H1 (cell line): ENCODE data around the gene PLCXD1. TPM values are rescaled to one million over a fixed set of nuclear protein-coding genes. Genes with fewer than 3 reads are reported as not detected.

ENCODE experiments used
- CTCF ChIA-PET: fragments of 300-600 bp; sonication (Branson Sonifier 250); formaldehyde crosslinking; loops from one replicate; lab custom pipeline; 2021; ENCODE audit not compliant: partially characterized antibody; lab: Charles Lee
- POLR2A ChIA-PET: fragments of 300-600 bp; sonication (Branson Sonifier 250); formaldehyde crosslinking; loops from one replicate; lab custom pipeline; 2021; ENCODE audit warnings: inconsistent platforms; ENCODE audit not compliant: partially characterized antibody; lab: Charles Lee
- DNase-seq, 2 experiments: peaks; one replicate each; pipeline versions ENCODE4 v3.0.0 to v3.0.0-alpha.2; 2010 to 2022; ENCODE audit warnings: low spot score in 2 of 2, low read depth in 1 of 2, mixed read lengths in 1 of 2
- FAIRE-seq: peaks from 2 replicates; lab custom pipeline; 2011; peaks lifted over from hg19 to GRCh38; lab: Jason Lieb, UNC
- H2AFZ ChIP-seq: 2 replicates; pipeline ENCODE4 v1.8.1; 2012; ENCODE audit warnings: low read length, inconsistent platforms
- H2AK5ac ChIP-seq: 2 replicates; pipeline ENCODE4 v1.6.1; 2013; ENCODE audit warnings: low read depth, low read length
- H2BK120ac ChIP-seq: replicated peaks from 2 replicates; pipeline ENCODE3; 2013; ENCODE audit warnings: low read depth, low read length, inconsistent platforms
- H2BK12ac ChIP-seq: 2 replicates; pipeline ENCODE4 v1.6.1; 2013; ENCODE audit warnings: low read depth, low read length
- H2BK15ac ChIP-seq: 2 replicates; pipeline ENCODE4 v1.6.1; 2013; ENCODE audit warnings: low read length
- H2BK20ac ChIP-seq: 2 replicates; pipeline ENCODE4 v1.6.1; 2013; ENCODE audit warnings: low read length
- H2BK5ac ChIP-seq: 2 replicates; pipeline ENCODE4 v1.6.1; 2013; ENCODE audit warnings: low read depth, low read length
- H3K14ac ChIP-seq: 2 replicates; pipeline ENCODE4 v1.6.1; 2013; ENCODE audit warnings: inconsistent platforms; ENCODE audit not compliant: insufficient read length
- H3K18ac ChIP-seq: 2 replicates; pipeline ENCODE4 v1.6.1; 2013; ENCODE audit warnings: low read length; ENCODE audit errors: extremely low read depth
- H3K23ac ChIP-seq: 2 replicates; pipeline ENCODE4 v1.6.1; 2013; ENCODE audit warnings: inconsistent platforms; ENCODE audit not compliant: insufficient read length
- H3K23me2 ChIP-seq: 2 replicates; pipeline ENCODE4 v1.6.1; 2013; ENCODE audit warnings: low read depth, low read length
- H3K27ac ChIP-seq: 2 replicates; pipeline ENCODE4 v1.6.1; 2011; ENCODE audit warnings: low read depth, low read length, inconsistent platforms
- H3K27me3 ChIP-seq, 4 experiments: replicated peaks in 1 of 4; 1 replicate in 1 of 4; 2 replicates in 3 of 4; pipeline versions ENCODE4 v1.6.1 to v1.8.1; 2011 to 2013; ENCODE audit warnings: low read length in 3 of 4, mild to moderate bottlenecking in 3 of 4, inconsistent platforms in 2 of 4, mixed read lengths in 2 of 4, moderate library complexity in 1 of 4; ENCODE audit not compliant: control insufficient read depth in 3 of 4, insufficient read depth in 3 of 4; ENCODE audit errors: extremely low read depth in 1 of 4
- H3K36me3 ChIP-seq, 4 experiments: 2 replicates each; pipeline versions ENCODE4 v1.6.1 to v1.8.1; 2011 to 2013; ENCODE audit warnings: mild to moderate bottlenecking in 4 of 4, low read length in 3 of 4, moderate library complexity in 2 of 4, control low read depth in 1 of 4, inconsistent platforms in 1 of 4; ENCODE audit not compliant: insufficient read depth in 4 of 4, control insufficient read depth in 2 of 4
- H3K4ac ChIP-seq: replicated peaks from 2 replicates; pipeline ENCODE3; 2013; ENCODE audit warnings: low read length, low read depth, mixed read lengths, inconsistent platforms; ENCODE audit not compliant: insufficient read length
- H3K4me1 ChIP-seq, 4 experiments: replicated peaks in 1 of 4; 1 replicate in 1 of 4; 2 replicates in 3 of 4; pipeline versions ENCODE4 v1.6.1 to v1.8.1; 2011 to 2013; ENCODE audit warnings: low read length in 3 of 4, inconsistent platforms in 2 of 4, mixed read lengths in 1 of 4; ENCODE audit not compliant: insufficient read depth in 4 of 4, control insufficient read depth in 3 of 4
- H3K4me2 ChIP-seq, 2 experiments: 2 replicates each; pipeline versions ENCODE4 v1.6.1 to v1.8.1; 2011 to 2013; ENCODE audit warnings: low read depth in 2 of 2, low read length in 2 of 2, control low read depth in 1 of 2, inconsistent platforms in 1 of 2, mild to moderate bottlenecking in 1 of 2; ENCODE audit not compliant: insufficient read depth in 1 of 2
- H3K4me3 ChIP-seq, 4 experiments: fragments of 200-600, 300-600 bp in 1 of 4; sonication (generic), shearing (Covaris generic), sonication (Bioruptor Twin) in 1 of 4; 2 replicates each; pipeline versions ENCODE4 v1.5.1 to v1.8.1; 2011 to 2016; ENCODE audit warnings: low read length in 4 of 4, low read depth in 3 of 4, control low read depth in 2 of 4, inconsistent platforms in 2 of 4, mild to moderate bottlenecking in 2 of 4, mixed read lengths in 1 of 4, moderate library complexity in 1 of 4; ENCODE audit not compliant: insufficient read depth in 2 of 4; ENCODE audit errors: extremely low read depth in 1 of 4
- H3K56ac ChIP-seq: replicated peaks from 2 replicates; pipeline ENCODE3; 2013; ENCODE audit warnings: low read depth, mild to moderate bottlenecking, mixed read lengths, low read length, inconsistent platforms; ENCODE audit not compliant: insufficient read length
- H3K79me1 ChIP-seq: 2 replicates; pipeline ENCODE4 v1.6.1; 2013; ENCODE audit warnings: low read depth, low read length, control low read depth
- H3K79me2 ChIP-seq, 2 experiments: 2 replicates each; pipeline versions ENCODE4 v1.6.1 to v1.8.1; 2012 to 2013; ENCODE audit warnings: low read length in 2 of 2, mild to moderate bottlenecking in 2 of 2, inconsistent platforms in 1 of 2; ENCODE audit not compliant: insufficient read depth in 2 of 2, control insufficient read depth in 1 of 2
- H3K9ac ChIP-seq, 4 experiments: replicated peaks in 1 of 4; 1 replicate in 1 of 4; 2 replicates in 3 of 4; pipeline versions ENCODE4 v1.6.1 to v1.8.1; 2011 to 2013; ENCODE audit warnings: low read depth in 3 of 4, low read length in 3 of 4, control low read depth in 2 of 4, mild to moderate bottlenecking in 2 of 4, moderate library complexity in 2 of 4, inconsistent platforms in 1 of 4; ENCODE audit errors: extremely low read depth in 1 of 4
- H3K9me3 ChIP-seq, 2 experiments: 2 replicates each; pipeline versions ENCODE4 v1.6.1 to v1.8.1; 2012 to 2013; ENCODE audit warnings: mild to moderate bottlenecking in 2 of 2, moderate library complexity in 2 of 2, control low read depth in 1 of 2, inconsistent platforms in 1 of 2, low read depth in 1 of 2, low read length in 1 of 2, mixed read lengths in 1 of 2; ENCODE audit not compliant: insufficient read depth in 2 of 2
- H4K20me1 ChIP-seq, 2 experiments: replicated peaks in 1 of 2; 2 replicates each; pipeline versions ENCODE3 to v1.8.1; 2011 to 2013; ENCODE audit warnings: inconsistent platforms in 2 of 2, low read length in 2 of 2, mild to moderate bottlenecking in 1 of 2; ENCODE audit not compliant: insufficient read depth in 2 of 2, control insufficient read depth in 1 of 2
- H4K5ac ChIP-seq: 2 replicates; pipeline ENCODE4 v1.6.1; 2013; ENCODE audit warnings: low read length, low read depth, mixed read lengths, inconsistent platforms; ENCODE audit not compliant: insufficient read length
- H4K8ac ChIP-seq: 2 replicates; pipeline ENCODE4 v1.8.0; 2013; ENCODE audit warnings: mild to moderate bottlenecking, moderate library complexity, low read length, inconsistent platforms; ENCODE audit not compliant: insufficient read depth; ENCODE audit errors: extremely low read depth
- H4K91ac ChIP-seq: replicated peaks from 2 replicates; pipeline ENCODE3; 2013; ENCODE audit warnings: low read length, mixed read lengths, inconsistent platforms; ENCODE audit not compliant: insufficient read length
- KDM1A ChIP-seq: fragments of 200-600, 300-600 bp; sonication (generic); IDR thresholded peaks from 2 replicates; pipeline ENCODE4 v1.7.1; 2016; ENCODE audit warnings: mild to moderate bottlenecking, low read length, borderline replicate concordance
- POLR2A ChIP-seq, 2 experiments: IDR thresholded peaks; 1 replicate in 1 of 2; 2 replicates in 1 of 2; pipeline ENCODE4 v1.6.1; 2011; ENCODE audit warnings: low read depth in 2 of 2, low read length in 2 of 2, mild to moderate bottlenecking in 2 of 2; ENCODE audit errors: control extremely low read depth in 1 of 2
- WGBS, 2 experiments: shearing (Covaris generic) in 1 of 2; methylation state at CpG; one replicate each; pipeline versions ENCODE4 v1.1.6 to v1.1.7; 2013 to 2015; ENCODE audit warnings: low lambda C conversion rate in 2 of 2, mixed read lengths in 2 of 2, inconsistent platforms in 1 of 2, low coverage in 1 of 2, missing lambda C conversion rate in 1 of 2; ENCODE audit not compliant: insufficient replicate concordance in 2 of 2, insufficient coverage in 1 of 2, insufficient read length in 1 of 2; ENCODE audit errors: extremely low coverage in 1 of 2, missing lambda C conversion rate in 1 of 2; 5-methylcytosine and 5-hydroxymethylcytosine counted together
- polyA plus RNA-seq, 7 experiments: library from polyadenylated mRNA; depleted of rRNA in 3 of 7; stranded (reverse) in 5 of 7; unstranded in 2 of 7; fragments of >200 nt in 5 of 7; fragments of 200-250 nt in 2 of 7; gene quantifications; 1 replicate in 5 of 7; 2 replicates in 1 of 7; 4 replicates in 1 of 7; pipeline versions ENCODE4 v1.2.1 to v1.2.3, GENCODE V29; 2011 to 2013; ENCODE audit warnings: missing spikeins in 2 of 7, mixed read lengths in 2 of 7
- total RNA-seq: library from RNA; stranded (reverse); fragmentation: NEBNext Ultra II Directional; extraction: Animal tissue kit (Norgen Biotek cat#: 25700); gene quantifications from 2 replicates; pipeline ENCODE4 v1.2.1, GENCODE V29; 2021

The PLCXD1 gene
- total and polyA plus RNA-seq, 2 of the 8 experiments (the other 6 are each of a cell fraction or from before 2014, with no cell fraction given): 93.6 to 124 TPM

DNA sequence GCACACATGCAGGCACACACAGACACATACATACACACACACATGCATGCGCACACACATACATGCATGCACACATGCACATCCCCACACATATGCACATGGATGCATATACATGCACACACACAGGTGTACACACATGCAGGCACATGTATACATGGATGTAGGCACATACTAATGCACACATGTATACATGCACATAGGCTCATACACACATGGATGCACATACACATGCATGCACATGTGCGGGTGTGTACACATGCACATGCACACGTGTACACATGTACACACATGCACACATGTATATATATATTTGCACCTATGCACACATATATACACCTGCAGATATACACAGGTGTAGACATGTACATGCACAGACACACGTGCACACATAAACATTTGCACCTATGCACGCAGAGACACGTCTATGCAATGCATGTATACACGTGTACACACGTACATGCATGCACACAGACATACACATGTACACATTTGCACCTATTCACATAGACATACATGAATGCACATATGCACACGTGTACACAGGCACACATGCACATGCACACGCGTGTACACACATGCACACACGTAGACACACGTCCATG is 4.0 kb downstream of the PLCXD1 start:
- FAIRE-seq: no peak
- peaks cover 32 to 58% (median 54%) of the 10 kb centered on the region in 4 experiments for H3K36me3 ChIP-seq
- WGBS, 2 experiments: 91% methylated on average over 13 of the region's 13 CpGs; no CpG with 5 or more reads in 1 of the 2 experiments

More for the DNA sequence above, 4.0 kb downstream of the PLCXD1 start:
- Histone ChIP-seq H3K23ac (no peak overlapping the region), H3K27ac (no peak overlapping the region), H3K4ac (peak overlapping the region; percentile 91), H3K23me2 (peaks cover 6% of the 10 kb centered on the region), H4K5ac (no peak overlapping the region), H3K56ac (no peak overlapping the region), H2BK5ac (0 out of 2 replicates have a peak overlapping the region, but pooled peaks have one; percentile 10), H4K91ac (peak overlapping the region; percentile 72), H2BK15ac (no peak overlapping the region), H3K79me1 (peaks cover 11% of the 10 kb centered on the region), H3K4me3 (no peak overlapping the region), H4K20me1 (peaks cover 19 to 26% of the 10 kb centered on the region in 2 experiments), H3K18ac (no peak overlapping the region), H3K27me3 (no peaks in the 10 kb centered on the region; a peak in 1 of 7 replicates), H2BK20ac (no peak overlapping the region; the same call in 1 of the 2 replicates), H3K14ac (peak overlapping the region; percentile 70), H3K79me2 (peaks cover 11 to 56% of the 10 kb centered on the region in 2 experiments), H3K9me3 (peaks cover 0 to 4% of the 10 kb centered on the region in 2 experiments; a peak in 1 of 4 replicates), H2AFZ (no peak overlapping the region), H2BK12ac (no peak overlapping the region; the same call in 1 of the 2 replicates), H2BK120ac (no peak overlapping the region), H3K4me1 (peaks cover 0 to 7% (median 4%) of the 10 kb centered on the region in 4 experiments; a peak in 6 of 7 replicates), H2AK5ac (no peak overlapping the region), H4K8ac (no peak overlapping the region), H3K9ac (peak overlapping the region in 1 of 4 experiments; percentile 50; a peak in 1 of 7 replicates), H3K4me2 (peak overlapping the region; percentile 9 to 26; a peak in 2 of 4 replicates)
- 0 out of 2 replicates have a peak, but pooled peaks have one; percentile 18 for TF ChIP-seq KDM1A
- TF ChIP-seq POLR2A (IDR thresholded peaks at IDR 0.05; ENCODE audit: control extremely low read depth in 1 of 2, low read depth in 2 of 2, low read length in 2 of 2): no peak
- ChIA-PET POLR2A (no interaction called here), CTCF (no interaction called here)
- DNase-seq: no peak
